Lower leg skin (tissue), 3 donors: ENCODE data around the gene XRCC1.

Experiments used
- POLR2A ChIP-seq, 2 donors: fragments of 450-650 bp; IDR thresholded peaks; one replicate each; pipeline ENCODE4 v1.6.1; 2016 to 2017; ENCODE audit warnings: antibody characterized with exemption in 2 of 2, mild to moderate bottlenecking in 1 of 2, moderate library complexity in 1 of 2
- TF ChIP-seq, protein P1 (sequence below), 3 donors: fragments of 450-650 bp; IDR thresholded peaks; one replicate each; pipeline ENCODE4 v1.5.1; 2016; ENCODE audit warnings: antibody characterized with exemption in 3 of 3, mild to moderate bottlenecking in 3 of 3, moderate library complexity in 2 of 3

GRCh38 chr19:43607238-43608205 is 32.2 kb upstream of the XRCC1 start:
- TF ChIP-seq POLR2A (IDR thresholded peaks at IDR 0.05), result no peak
- TF ChIP-seq, protein P1, sequence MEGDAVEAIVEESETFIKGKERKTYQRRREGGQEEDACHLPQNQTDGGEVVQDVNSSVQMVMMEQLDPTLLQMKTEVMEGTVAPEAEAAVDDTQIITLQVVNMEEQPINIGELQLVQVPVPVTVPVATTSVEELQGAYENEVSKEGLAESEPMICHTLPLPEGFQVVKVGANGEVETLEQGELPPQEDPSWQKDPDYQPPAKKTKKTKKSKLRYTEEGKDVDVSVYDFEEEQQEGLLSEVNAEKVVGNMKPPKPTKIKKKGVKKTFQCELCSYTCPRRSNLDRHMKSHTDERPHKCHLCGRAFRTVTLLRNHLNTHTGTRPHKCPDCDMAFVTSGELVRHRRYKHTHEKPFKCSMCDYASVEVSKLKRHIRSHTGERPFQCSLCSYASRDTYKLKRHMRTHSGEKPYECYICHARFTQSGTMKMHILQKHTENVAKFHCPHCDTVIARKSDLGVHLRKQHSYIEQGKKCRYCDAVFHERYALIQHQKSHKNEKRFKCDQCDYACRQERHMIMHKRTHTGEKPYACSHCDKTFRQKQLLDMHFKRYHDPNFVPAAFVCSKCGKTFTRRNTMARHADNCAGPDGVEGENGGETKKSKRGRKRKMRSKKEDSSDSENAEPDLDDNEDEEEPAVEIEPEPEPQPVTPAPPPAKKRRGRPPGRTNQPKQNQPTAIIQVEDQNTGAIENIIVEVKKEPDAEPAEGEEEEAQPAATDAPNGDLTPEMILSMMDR (IDR thresholded peaks at IDR 0.05), result no peak
